Amniotic epithelial cell (primary cell): ENCODE data around the gene BPIFB1.

Experiments
- DNase-seq: peaks from one replicate; pipeline ENCODE4 v3.0.0-alpha.2; 2010; ENCODE audit warnings: low read depth

Gene BPIFB1

GRCh38 chr20:33282991-33283555, at the start of gene BPIFB1:
TSS of gene BPIFB1 (plus strand) at chr20:33283214. CDS start at chr20:33286074, 2,860 bp downstream.
- DNase-seq: no peak

DNA sequence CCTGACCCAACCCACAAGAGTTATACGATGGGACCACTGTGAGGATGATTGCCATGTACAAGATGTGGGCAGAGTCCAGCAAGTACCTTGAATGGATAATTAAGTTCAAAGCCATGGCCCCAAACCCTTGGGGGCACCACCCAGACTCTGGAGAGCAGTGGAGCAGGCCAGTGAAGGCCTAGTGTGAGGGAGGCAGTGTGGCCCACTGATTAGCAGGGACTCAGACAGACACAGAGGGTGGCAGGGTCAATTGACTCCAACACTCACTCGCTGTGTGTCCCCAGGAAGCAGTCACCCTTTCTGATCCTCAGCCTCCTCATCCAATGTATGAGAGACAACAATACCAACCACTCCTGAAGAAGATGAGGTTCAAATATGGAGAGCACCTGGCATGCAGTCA, 49.0 kb upstream of the BPIFB1 start:
- DNase-seq: no peak

GRCh38 chr20:33235696-33236095, 47.3 kb upstream of the BPIFB1 start, which contains the start of gene BPIFA1:
TSS of gene BPIFA1 (plus strand) at chr20:33235996. CDS start at chr20:33237712, 1,716 bp downstream.
- no peak for DNase-seq

GRCh38 chr20:33236351-33236750, 46.7 kb upstream of the BPIFB1 start:
- DNase-seq: no peak

DNA sequence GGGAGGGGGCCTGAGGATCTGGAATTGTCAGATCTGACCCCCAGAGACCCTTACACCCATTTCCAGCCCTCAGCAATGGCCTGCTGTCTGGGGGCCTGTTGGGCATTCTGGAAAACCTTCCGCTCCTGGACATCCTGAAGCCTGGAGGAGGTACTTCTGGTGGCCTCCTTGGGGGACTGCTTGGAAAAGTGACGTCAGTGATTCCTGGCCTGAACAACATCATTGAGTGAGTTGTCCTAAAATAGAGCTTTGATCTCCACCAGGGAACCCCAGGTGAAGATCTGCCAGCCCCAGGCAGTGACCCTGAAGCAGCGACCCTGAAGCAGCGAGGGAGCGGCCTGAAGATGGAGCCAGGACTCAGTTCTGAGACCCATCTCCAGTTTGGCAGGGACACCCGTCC, 45.0 kb upstream of the BPIFB1 start:
- DNase-seq: no peak

DNA sequence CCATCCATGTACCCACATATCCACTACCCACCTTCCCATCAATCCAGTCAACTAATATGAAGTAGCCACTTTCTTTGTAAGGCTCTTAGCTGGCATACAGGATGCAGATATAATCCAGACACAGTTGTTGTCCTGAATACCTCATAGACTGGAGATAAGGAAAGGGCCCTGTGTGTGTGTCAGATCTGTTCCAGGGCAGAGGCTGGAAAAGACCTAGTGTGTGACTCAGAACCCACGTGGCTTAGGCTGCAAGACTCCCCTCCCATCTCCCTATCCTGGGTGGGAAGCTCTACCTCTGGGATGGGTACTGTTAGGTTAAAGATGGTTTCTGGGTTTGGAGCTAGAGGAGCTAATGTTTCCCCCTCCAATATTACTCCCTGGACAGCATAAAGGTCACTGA, 43.6 kb upstream of the BPIFB1 start:
- DNase-seq: no peak

GRCh38 chr20:33239979-33240736, 42.9 kb upstream of the BPIFB1 start:
- DNase-seq: no peak

GRCh38 chr20:33240923-33241322, 42.1 kb upstream of the BPIFB1 start:
- no peak for DNase-seq

- DNase-seq: no peak
Measured at GRCh38 chr20:33242319-33243100, 40.5 kb upstream of the BPIFB1 start.

DNA sequence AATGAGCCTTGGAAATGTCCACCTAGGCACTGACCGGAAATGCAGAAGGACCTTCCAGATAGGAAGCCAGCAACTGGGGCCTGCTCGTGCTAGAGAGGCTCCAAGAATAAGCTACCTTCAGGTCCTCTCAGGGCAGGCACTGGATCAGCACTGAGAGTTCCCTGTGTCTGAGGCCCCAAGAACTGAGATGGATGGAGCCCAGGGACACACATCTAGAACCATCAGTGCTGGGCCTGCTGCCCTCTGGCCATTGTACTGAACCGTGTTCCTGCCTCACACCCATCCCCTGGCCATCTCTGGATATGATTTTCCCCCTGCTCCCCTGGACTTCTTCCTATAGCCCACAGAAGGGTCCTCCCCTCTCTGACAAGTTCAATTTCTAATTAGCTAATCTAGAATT, 36.9 kb upstream of the BPIFB1 start:
- no peak for DNase-seq

- DNase-seq: no peak
Measured at GRCh38 chr20:33249456-33249855, 33.6 kb upstream of the BPIFB1 start.

DNA sequence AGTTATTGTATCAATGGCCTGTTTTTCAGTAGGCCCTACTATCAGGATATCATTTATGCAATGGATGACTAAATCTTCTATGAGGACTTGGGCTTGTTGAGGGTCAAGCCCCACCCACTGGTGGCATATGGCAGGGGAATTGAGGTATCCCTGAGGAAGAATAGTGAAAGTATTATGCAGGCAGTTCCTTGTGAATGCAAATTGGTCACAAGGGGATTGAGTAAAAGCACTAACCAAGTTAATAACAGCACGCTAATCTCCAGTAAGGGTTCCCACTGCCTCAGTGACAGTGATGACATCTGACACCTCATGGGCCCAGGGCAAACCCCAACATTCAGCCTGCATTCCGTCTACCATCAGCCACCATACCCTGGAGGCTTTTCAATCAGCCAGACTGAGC, 32.3 kb upstream of the BPIFB1 start:
- DNase-seq: no peak

DNA sequence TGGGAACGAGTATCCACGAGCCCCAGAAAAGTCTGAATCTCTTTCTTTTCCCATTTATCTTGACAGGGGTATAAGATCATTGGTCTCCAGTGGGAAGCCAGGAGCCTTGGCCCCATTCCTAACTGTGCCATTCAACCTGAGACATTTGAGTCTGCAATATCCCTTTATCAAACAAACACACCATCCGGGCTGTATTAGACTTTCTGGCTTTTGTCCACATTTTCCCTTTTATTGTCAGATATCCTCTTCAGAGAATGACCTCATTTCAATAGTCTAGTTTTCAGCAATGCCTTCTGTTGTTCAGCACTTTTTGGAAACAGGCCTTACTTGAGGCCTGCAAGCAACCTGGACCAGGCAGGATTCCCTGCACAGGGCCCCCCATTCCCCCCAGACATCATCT, 31.5 kb upstream of the BPIFB1 start:
- DNase-seq: no peak

DNA sequence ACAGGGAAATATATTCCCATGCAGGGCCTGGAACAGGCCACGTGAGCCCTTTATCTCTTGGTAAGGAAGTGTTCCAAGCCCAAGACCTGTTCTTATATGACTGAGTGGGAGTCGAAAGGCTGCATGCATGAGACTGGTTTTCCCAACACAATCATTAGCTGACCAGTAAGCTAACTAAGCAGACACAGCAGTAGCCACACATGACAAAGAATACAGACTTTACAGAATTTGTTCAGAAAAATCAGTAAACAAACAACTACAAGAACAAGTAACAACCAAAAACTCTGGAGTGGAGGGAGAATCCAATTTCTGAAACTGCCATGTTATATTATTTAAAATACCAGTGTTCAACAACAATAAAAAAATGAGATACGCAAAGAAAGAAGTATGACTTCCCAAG, 30.6 kb upstream of the BPIFB1 start:
- DNase-seq: no peak

DNA sequence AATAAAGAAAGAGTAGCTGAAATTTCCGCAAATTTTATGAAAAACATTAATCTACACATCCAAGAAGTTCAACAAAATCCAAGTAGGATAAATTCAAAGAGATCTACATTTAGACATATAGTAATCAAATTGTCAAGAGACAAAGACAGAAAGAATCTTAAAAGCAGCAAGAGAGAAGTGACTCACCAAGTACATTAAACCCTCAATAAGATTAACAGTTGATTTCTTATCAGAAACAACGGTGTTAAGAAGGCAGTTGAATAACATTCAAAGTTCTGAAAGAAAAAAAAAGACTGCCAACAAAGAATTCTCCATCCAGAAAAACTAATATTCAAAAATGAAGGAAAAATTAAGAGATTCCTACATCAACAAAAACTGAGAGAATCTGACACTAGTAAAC, 28.0 kb upstream of the BPIFB1 start:
- no peak for DNase-seq

DNA sequence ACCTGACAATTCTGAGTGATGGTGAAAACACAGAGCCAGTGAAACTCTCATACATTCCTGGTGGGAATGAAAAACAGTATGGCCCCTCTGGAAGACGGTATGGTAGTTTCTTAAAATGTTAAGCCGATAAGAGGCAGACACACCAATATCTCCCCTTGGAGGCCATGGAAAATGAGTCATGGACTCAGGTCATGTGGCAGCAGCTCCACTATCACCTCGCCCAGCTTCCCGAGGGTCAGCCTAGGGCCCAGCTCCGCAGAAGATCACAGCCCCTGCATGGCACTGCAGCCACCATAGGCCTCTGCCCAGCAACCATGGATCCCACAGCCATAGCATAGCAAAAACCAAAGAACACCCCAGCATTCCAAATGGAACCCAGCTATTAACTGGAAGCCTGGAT, 25.8 kb upstream of the BPIFB1 start:
- DNase-seq: no peak

DNA sequence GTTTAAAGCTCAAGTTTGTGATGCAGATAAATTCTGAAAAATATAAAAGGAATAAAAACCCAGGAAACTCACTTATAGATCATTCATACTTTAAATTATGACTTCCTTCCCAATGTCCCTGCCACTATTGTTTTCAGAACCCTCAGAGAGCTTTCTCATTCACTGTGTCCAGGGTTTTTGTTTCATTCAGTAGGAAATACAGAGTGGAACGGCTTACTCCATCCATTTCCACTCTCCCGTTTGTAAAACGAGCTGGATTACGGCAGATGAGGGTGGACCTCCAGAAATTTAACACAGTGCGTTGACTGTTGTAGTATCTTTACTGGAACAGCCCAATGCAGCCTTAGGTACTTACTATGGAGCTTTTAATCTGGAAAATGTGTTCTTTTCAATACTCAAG, 23.6 kb upstream of the BPIFB1 start:
- DNase-seq: no peak

- no peak for DNase-seq
Measured at GRCh38 chr20:33261465-33261864, 21.5 kb upstream of the BPIFB1 start.

GRCh38 chr20:33262658-33263065, 20.4 kb upstream of the BPIFB1 start:
- DNase-seq: peak; percentile 50

DNA sequence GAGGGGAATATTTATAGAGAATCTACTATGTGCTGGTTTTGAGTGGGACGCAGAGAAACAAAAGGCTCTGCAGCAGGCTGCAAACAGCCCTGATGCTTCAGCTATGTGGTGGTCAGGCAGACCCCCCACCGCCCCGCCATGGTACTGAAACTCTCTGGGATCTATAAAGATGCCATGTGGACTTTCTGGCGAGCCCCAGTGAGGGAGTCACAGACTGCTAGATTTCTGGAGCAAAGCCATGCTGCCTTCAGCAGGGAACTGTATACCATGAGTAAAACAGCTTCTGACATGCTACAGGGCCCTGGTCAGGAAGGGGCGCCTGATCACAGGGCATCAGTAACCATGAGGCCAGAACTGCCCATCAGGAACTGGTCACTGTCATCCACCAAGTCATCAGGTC, 19.2 kb upstream of the BPIFB1 start:
- no peak for DNase-seq

- no peak for DNase-seq
Measured at GRCh38 chr20:33267701-33268100, 15.3 kb upstream of the BPIFB1 start.

DNA sequence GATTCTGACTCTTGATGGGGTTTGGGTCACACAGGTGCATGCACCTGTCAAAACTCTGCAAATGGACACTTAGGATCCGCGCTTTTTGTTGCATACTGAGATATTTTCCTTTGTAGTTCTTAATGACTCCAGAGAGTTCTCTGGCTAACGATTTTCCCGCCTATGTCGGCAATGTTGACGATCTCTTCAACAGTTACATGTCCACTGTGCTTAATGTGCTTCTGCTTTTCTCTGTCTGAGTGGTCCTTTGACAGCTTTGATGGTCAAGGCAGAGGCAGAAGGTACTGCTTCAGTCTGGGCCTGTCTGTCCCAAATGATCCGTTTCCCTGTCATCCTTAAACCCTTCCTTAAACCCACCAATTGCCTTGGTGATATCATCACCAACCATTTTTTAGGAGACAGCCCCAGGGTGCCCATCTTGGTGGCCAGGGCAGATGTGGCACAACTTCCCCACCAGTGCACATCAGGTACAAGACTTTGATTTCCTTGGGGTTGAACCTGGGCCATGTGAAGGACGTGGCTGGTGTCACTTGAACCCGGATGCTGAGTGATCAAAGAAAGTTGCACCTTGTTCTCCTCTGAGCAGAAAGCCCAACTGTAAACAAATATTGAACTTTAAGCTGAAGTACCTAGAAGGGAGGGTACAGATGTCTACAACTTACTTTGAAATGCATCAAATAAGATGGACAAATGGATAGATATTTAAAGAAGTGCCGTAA, 10.7 kb upstream of the BPIFB1 start:
- no peak for DNase-seq
